Aorta (tissue), 5 donors: ENCODE measurements around the gene TMC5. TPM values are rescaled to one million over a fixed set of nuclear protein-coding genes. Genes with fewer than 3 reads are reported as not detected.

Source experiments
- ATAC-seq: fragments of 200-7000 bp; cut with Tn5 transposase; one replicate; pipeline ENCODE4 v1.9.1; 2022; ENCODE audit warnings: moderate library complexity; ENCODE audit not compliant: low FRiP score
- DNase-seq, 2 donors: peaks; one replicate each; pipeline ENCODE4 v3.0.0-alpha.2; 2020
- H3K27ac ChIP-seq, 2 donors: one replicate each; pipeline ENCODE4 v1.5.1; 2013; ENCODE audit warnings: low read length in 2 of 2, mild to moderate bottlenecking in 2 of 2, moderate library complexity in 2 of 2, control low read depth in 1 of 2, inconsistent platforms in 1 of 2, low read depth in 1 of 2
- H3K27me3 ChIP-seq, 2 donors: one replicate each; pipeline ENCODE4 v1.6.1; 2013; ENCODE audit warnings: control low read depth in 1 of 2, low read length in 1 of 2, mild to moderate bottlenecking in 1 of 2, moderate library complexity in 1 of 2; ENCODE audit not compliant: insufficient read depth in 2 of 2, control insufficient read depth in 1 of 2
- H3K36me3 ChIP-seq, 2 donors: one replicate each; pipeline ENCODE4 v1.6.1; 2013; ENCODE audit warnings: control low read depth in 1 of 2, low read length in 1 of 2, mild to moderate bottlenecking in 1 of 2; ENCODE audit not compliant: insufficient read depth in 2 of 2, control insufficient read depth in 1 of 2
- H3K4me1 ChIP-seq, 2 donors: one replicate each; pipeline ENCODE4 v1.6.1; 2013; ENCODE audit warnings: low read length in 2 of 2, control low read depth in 1 of 2, mild to moderate bottlenecking in 1 of 2, moderate library complexity in 1 of 2; ENCODE audit not compliant: insufficient read depth in 2 of 2, control insufficient read depth in 1 of 2
- H3K4me3 ChIP-seq, 2 donors: one replicate each; pipeline ENCODE4 v1.5.1; 2013; ENCODE audit warnings: low read length in 2 of 2, control low read depth in 1 of 2, mild to moderate bottlenecking in 1 of 2
- H3K9me3 ChIP-seq: one replicate; pipeline ENCODE4 v1.6.1; 2013; ENCODE audit warnings: mild to moderate bottlenecking, low read length; ENCODE audit not compliant: control insufficient read depth
- WGBS, 2 donors: extraction: QIAGEN DNeasy Blood & Tissue Kit; methylation state at CpG; one replicate each; pipeline ENCODE4 v1.1.7; 2013; 5-methylcytosine and 5-hydroxymethylcytosine counted together
- intact Hi-C, 2 donors: fragments of 100-400 bp; cut with DNase I; formaldehyde crosslinking; loops; one replicate each; pipeline versions ENCODE4 v1.14.2 to v1.15.0; 2022
- polyA plus RNA-seq, 2 donors: library from polyadenylated mRNA; stranded (reverse); fragments of 200-250 nt; gene quantifications; one replicate each; pipeline ENCODE4 v1.2.3, GENCODE V29; 2013
- total RNA-seq, 2 donors: library from RNA; stranded (reverse); fragmentation: NEBNext Ultra II Directional; extraction: Animal tissue kit (Norgen Biotek cat#: 25700); gene quantifications; one replicate each; pipeline ENCODE4 v1.2.1, GENCODE V29; 2021
- donor health status: healthy with polysubstance abuse.
- donor health status: Bipolar disorder and iron deficiency.
- donor health status: DM: no; HTN: no; CAD: no.
- donor health status: DM: no; HTN: no; CAD: no.
- donor health status: DM: yes; HTN: yes; CAD: no.

The TMC5 gene
- total and polyA plus RNA-seq, 4 donors: 0.26 to 6.1 (median 0.27) TPM; not detected in 1

DNA sequence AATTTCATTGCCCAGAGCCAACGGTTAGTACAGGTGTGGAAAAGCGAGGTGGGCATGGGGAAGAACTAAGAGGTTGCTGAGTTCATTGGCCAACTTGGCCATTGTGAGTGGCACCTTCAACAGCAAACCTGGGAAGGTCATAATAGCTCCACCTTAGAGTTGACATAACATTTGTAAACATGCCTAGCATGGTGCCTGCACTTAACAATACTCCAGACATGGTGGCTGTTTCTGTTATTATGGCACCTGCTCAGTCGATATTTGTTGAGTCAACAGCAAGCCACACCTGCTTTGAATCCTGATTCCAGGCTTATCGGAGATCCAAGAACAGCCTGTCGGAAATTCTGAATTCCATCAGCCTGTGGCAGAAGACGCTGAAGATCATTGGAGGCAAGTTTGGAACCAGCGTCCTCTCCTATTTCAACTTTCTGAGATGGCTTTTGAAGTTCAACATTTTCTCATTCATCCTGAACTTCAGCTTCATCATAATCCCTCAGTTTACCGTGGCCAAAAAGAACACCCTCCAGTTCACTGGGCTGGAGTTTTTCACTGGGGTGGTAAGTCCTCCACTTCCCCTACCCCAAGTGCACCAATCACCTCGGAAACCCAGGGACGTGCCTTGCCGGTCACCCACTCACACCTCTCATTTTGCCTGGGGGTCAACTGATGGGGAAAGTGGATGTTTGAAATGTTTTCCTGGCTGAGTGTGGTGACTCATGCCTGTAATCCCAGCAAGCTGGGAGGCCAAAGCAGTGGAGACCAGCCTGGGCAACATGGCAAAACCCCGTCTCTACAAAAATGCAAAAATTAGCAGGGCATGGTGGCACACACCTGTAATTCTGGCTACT lies 46.0 kb downstream of the TMC5 start:
- WGBS, 2 donors: 85 to 87% methylated on average over 12 of the region's 12 CpGs
- no peak for ATAC-seq
- intact Hi-C loops: no loop called here

DNA sequence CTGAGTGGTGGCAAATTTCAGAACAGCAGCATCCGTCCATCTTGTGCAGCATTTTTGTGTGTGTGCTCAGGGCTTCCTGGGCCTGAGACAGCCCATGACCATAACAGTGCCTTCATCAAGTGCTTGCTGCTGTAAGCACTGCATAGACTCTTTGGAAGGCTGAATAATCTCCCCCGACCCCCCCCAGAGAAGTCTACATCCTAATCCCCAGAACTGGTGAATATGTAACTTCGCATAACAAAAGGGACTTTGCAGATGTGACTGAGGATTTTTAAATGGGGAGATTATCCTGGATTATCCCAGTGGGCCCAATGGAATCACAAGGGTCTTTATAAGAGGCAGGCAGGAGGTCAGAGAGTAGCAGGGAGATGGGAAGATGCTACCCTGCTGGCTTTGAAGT lies 50.6 kb downstream of the TMC5 start:
- Histone ChIP-seq H3K27me3 (no peaks in the 10 kb centered on the region), H3K4me3 (no peak overlapping the region), H3K36me3 (no peaks in the 10 kb centered on the region), H3K4me1 (no peaks in the 10 kb centered on the region), H3K9me3 (peaks cover 2% of the 10 kb centered on the region), H3K27ac (no peak overlapping the region)
- ATAC-seq (no peak), DNase-seq (no peak)
- 69 to 84% methylated on average over 3 of the region's 3 CpGs for WGBS, 2 donors
- intact Hi-C loops: no loop called here

More for the DNA sequence above, 46.0 kb downstream of the TMC5 start:
- Histone ChIP-seq H3K27ac (no peak overlapping the region), H3K36me3 (no peaks in the 10 kb centered on the region), H3K9me3 (no peaks in the 10 kb centered on the region), H3K4me1 (no peaks in the 10 kb centered on the region), H3K27me3 (peaks cover 0 to 1% of the 10 kb centered on the region in 2 donors), H3K4me3 (no peak overlapping the region)
- DNase-seq: no peak

DNA sequence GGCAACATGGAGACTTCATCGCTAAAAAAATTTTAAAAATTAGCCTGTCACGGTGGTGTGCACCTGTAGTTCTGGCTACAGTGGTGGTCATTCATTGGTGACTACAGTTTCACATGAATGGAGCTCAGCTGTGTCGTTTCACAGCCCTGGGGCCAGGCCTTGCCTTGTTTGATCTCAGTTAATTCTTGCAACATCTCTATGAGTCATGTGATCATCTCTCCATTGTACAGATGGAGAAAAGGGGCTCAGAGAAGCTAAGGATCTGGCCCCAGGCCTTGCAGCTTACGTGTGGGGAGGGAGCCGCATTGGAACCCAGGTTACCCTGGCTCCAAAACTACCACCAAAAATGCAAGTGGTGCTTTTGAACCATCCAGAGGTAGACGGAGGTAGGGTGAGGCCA lies 54.8 kb downstream of the TMC5 start:
- DNase-seq: no peak
- peaks cover 2% of the 10 kb centered on the region for H3K9me3 ChIP-seq
- no peak overlapping the region for H3K27ac ChIP-seq
- H3K4me3 ChIP-seq: no peak overlapping the region
- intact Hi-C loops: no loop called here
- ATAC-seq: no peak
- no peaks in the 10 kb centered on the region for H3K36me3 ChIP-seq
- H3K27me3 ChIP-seq: no peaks in the 10 kb centered on the region
- no peaks in the 10 kb centered on the region for H3K4me1 ChIP-seq
- WGBS, 2 donors: 71 to 79% methylated on average over 6 of the region's 6 CpGs

DNA sequence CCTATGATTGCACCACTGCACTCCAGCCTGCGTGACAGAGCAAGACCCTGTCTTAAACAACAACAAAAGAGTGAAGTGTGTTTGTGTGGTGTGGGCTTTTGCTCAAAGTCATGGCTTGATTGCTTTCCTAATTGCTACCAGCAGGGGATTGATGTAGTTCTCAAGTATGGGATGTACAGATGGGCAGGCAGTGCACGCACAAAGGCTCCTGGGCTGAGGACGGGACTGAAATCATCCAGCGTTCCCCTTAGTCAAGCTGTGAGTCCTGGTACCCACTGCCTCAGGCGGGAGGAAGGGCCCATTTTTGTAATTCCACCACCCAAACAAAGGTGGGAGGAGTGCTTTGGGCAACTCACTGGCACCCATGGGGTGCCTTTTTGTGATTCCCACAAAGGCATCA lies 56.9 kb downstream of the TMC5 start:
- WGBS, 2 donors: 59 to 60% methylated on average over 5 of the region's 5 CpGs
- H3K4me3 ChIP-seq: no peak overlapping the region
- DNase-seq (no peak), ATAC-seq (no peak)
- no peaks in the 10 kb centered on the region for H3K36me3 ChIP-seq
- H3K4me1 ChIP-seq: no peaks in the 10 kb centered on the region
- H3K9me3 ChIP-seq: peaks cover 2% of the 10 kb centered on the region
- intact Hi-C loops: no loop called here
- no peak overlapping the region for H3K27ac ChIP-seq
- no peaks in the 10 kb centered on the region for H3K27me3 ChIP-seq

DNA sequence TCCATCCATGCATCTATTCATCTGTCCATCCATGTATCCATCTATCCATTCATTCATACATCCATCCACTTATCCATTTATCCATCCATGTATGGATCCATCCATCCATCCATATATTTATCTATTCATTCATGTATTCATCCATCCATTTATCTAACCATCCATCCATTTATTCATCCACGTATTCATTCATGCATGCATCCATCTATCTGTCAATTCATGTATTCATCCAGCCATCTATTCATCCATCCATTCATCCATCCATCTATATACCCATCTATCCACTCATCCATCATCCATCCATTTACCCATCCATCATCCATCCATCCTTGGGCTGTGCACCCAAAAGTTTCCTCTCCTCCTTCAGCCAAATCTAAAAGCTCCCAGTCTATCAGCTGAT lies 60.8 kb downstream of the TMC5 start:
- H3K4me3 ChIP-seq: no peak overlapping the region
- no peaks in the 10 kb centered on the region for H3K9me3 ChIP-seq
- no peak for DNase-seq
- H3K27me3 ChIP-seq: no peaks in the 10 kb centered on the region
- no peaks in the 10 kb centered on the region for H3K36me3 ChIP-seq
- no peak overlapping the region for H3K27ac ChIP-seq
- intact Hi-C loops: no loop called here
- H3K4me1 ChIP-seq: no peaks in the 10 kb centered on the region
- 82 to 93% methylated on average over 1 of the region's 1 CpG for WGBS, 2 donors
- no peak for ATAC-seq

DNA sequence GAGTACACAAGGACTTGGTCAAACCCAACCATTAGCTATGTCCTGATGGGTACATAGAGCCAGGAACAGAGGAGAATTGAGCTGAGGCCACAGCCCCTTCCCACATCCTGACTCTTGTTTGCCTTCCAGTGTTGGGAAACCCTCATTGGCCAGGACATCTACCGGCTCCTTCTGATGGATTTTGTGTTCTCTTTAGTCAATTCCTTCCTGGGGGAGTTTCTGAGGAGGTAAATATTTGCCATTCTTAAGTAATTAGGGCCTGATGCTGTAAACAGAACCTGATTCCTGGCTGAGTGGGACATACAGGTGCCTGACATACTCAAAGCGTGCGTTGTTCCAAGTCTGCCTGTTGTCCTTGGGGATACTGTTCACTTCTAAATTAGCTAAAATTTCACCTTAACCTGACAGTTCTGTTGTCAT lies 61.6 kb downstream of the TMC5 start:
- no peaks in the 10 kb centered on the region for H3K9me3 ChIP-seq
- DNase-seq: no peak
- no peak for ATAC-seq
- no peak overlapping the region for H3K27ac ChIP-seq
- no peaks in the 10 kb centered on the region for H3K4me1 ChIP-seq
- intact Hi-C loops: no loop called here
- 64 to 70% methylated on average over 3 of the region's 3 CpGs for WGBS, 2 donors
- no peaks in the 10 kb centered on the region for H3K27me3 ChIP-seq
- no peak overlapping the region for H3K4me3 ChIP-seq
- H3K36me3 ChIP-seq: no peaks in the 10 kb centered on the region

DNA sequence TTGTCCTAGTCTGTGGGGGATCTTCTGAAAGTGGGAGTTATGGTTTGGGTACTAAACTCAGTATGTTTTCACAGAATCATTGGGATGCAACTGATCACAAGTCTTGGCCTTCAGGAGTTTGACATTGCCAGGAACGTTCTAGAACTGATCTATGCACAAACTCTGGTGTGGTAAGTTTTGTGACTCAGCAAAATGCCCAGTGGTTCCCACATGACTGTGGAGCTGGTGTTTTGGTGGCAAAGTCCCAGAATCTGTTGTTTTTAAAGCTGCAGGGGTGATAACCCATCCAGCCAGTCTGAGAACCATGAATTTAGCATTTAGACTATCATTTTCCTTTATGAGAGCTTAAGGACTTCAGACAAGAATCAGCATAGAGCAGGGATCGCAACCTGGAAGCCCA lies 63.6 kb downstream of the TMC5 start:
- H3K36me3 ChIP-seq: no peaks in the 10 kb centered on the region
- DNase-seq (no peak), ATAC-seq (no peak)
- H3K4me1 ChIP-seq: no peaks in the 10 kb centered on the region
- no peak overlapping the region for H3K4me3 ChIP-seq
- no peak overlapping the region for H3K27ac ChIP-seq
- H3K27me3 ChIP-seq: no peaks in the 10 kb centered on the region
- no peaks in the 10 kb centered on the region for H3K9me3 ChIP-seq
- intact Hi-C loops: no loop called here
- WGBS, 2 donors: 62 to 73% methylated on average over 2 of the region's 2 CpGs

DNA sequence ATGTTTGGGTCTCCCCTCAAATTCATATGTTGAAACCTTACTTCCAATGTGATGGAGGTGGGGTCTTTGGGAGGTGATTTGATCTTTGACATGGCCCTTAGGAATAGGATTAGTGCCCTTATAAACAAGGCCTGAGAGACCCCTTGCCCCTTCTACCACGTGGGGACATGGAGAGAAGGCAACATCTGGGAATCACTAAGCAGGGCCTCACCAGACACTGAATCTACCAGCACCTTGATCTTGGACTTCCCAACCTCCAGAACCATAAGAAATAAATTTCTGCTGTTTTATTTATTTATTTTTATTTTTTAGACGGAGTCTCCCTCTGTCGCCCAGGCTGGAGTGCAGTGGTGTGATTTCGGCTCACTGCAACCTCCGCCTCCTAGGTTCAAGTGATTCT lies 64.1 kb downstream of the TMC5 start:
- H3K9me3 ChIP-seq: no peaks in the 10 kb centered on the region
- ATAC-seq: no peak
- H3K4me1 ChIP-seq: no peaks in the 10 kb centered on the region
- H3K27me3 ChIP-seq: no peaks in the 10 kb centered on the region
- no peak for DNase-seq
- H3K4me3 ChIP-seq: no peak overlapping the region
- H3K27ac ChIP-seq: no peak overlapping the region
- no peaks in the 10 kb centered on the region for H3K36me3 ChIP-seq
- WGBS, 2 donors: 81 to 86% methylated on average over 5 of the region's 5 CpGs
- intact Hi-C loops: no loop called here

DNA sequence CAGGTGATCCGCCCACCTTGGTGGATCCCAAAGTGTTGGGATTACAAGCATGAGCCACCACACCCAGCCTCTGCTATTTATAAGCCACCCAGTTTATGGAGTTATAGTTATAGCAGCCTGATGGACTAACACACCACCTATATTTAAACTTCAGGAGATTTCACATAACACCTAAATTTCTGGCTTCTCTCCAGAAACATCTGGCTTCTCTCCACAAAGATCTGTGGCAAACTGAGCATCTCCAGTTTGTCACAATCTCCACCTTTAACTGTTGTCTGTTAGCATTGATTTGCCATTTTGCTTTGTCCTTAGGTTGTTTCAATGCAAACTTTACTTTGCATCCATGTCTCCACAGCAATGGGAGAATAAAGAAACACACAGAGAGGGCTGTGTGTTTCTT lies 64.6 kb downstream of the TMC5 start:
- ATAC-seq (no peak), DNase-seq (no peak)
- Histone ChIP-seq H3K4me1 (no peaks in the 10 kb centered on the region), H3K27ac (no peak overlapping the region), H3K9me3 (no peaks in the 10 kb centered on the region), H3K36me3 (no peaks in the 10 kb centered on the region), H3K4me3 (no peak overlapping the region), H3K27me3 (no peaks in the 10 kb centered on the region)
- intact Hi-C loops: no loop called here
- WGBS, 2 donors: 86 to 100% methylated on average over 1 of the region's 1 CpG
